Thyroid gland (tissue), 4 donors: ENCODE measurements around the gene IL24. TPM values are rescaled to one million over a fixed set of nuclear protein-coding genes. Genes with fewer than 3 reads are reported as not detected.

ENCODE experiments used
- DNase-seq, 2 donors: peaks; one replicate each; pipeline ENCODE4 v3.0.0-alpha.2; 2019
- H3K27ac ChIP-seq, 3 donors: fragments of 200-600 bp; sonication (generic); 1 replicate in 2 of 3; 2 replicates in 1 of 3; pipeline ENCODE4 v1.5.1; 2016 to 2019; ENCODE audit warnings: mild to moderate bottlenecking in 1 of 3, moderate library complexity in 1 of 3
- H3K27me3 ChIP-seq: fragments of 200-600 bp; sonication (generic); one replicate; pipeline ENCODE4 v1.5.1; 2019
- H3K36me3 ChIP-seq, 2 donors: fragments of 200-600 bp; sonication (generic); one replicate each; pipeline ENCODE4 v1.5.1; 2016 to 2019
- H3K4me1 ChIP-seq, 2 donors: fragments of 200-600 bp; sonication (generic); one replicate each; pipeline ENCODE4 v1.5.1; 2017 to 2019
- H3K4me3 ChIP-seq, 3 donors: fragments of 200-600 bp; sonication (generic); replicated peaks in 1 of 3; 1 replicate in 2 of 3; 2 replicates in 1 of 3; pipeline ENCODE4 v1.5.1; 2016; ENCODE audit warnings: mild to moderate bottlenecking in 1 of 3
- H3K9me3 ChIP-seq: fragments of 200-600 bp; sonication (generic); one replicate; pipeline ENCODE4 v1.5.1; 2017
- POLR2A ChIP-seq, 2 donors: fragments of 450-650 bp; IDR thresholded peaks; one replicate each; pipeline ENCODE4 v1.6.1; 2017; ENCODE audit warnings: antibody characterized with exemption in 2 of 2, mild to moderate bottlenecking in 2 of 2, moderate library complexity in 1 of 2
- WGBS, 2 donors: methylation state at CpG; one replicate each; pipeline ENCODE4 v1.1.5; 2017; 5-methylcytosine and 5-hydroxymethylcytosine counted together
- intact Hi-C: fragments of 100-400 bp; cut with DNase I; formaldehyde crosslinking; loops from one replicate; pipeline ENCODE4 v1.15.1; 2023
- total RNA-seq, 4 donors: library from RNA; depleted of rRNA; stranded (reverse); fragments of >200 nt; gene quantifications; one replicate each; pipeline ENCODE4 v1.2.3, GENCODE V29; 2016
- TF ChIP-seq, protein P1 (sequence below), 6 experiments: fragments of 200-600 bp in 3 of 6; fragments of 450-650 bp in 3 of 6; sonication (generic) in 3 of 6; IDR thresholded peaks; one replicate each; pipeline ENCODE4 v1.5.1; 2016 to 2019; ENCODE audit warnings: antibody characterized with exemption in 6 of 6, mild to moderate bottlenecking in 2 of 6, inconsistent platforms in 1 of 6, moderate library complexity in 1 of 6

Gene IL24
- total RNA-seq, 4 donors from 2014 or later: not detected

DNA sequence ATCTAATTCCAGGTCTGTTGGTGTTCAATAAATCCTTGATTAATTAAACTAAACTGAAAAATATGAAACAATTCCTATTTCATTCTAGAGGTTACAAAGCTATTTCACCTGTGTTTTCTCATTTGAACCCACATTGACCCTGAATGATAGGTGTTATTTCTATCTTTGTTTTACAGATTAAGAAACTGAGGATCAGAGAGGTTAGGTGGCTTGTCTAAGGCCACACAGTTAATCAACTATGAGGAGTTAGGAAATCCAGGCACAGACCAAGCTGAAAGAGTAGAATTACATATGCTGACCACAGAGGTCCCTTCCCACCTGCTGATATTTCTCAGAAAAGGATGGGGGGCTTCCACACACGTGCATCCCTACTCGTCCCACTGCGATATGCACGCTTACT is 48.5 kb downstream of the IL24 start:
- H3K27ac ChIP-seq: no peak overlapping the region
- H3K27me3 ChIP-seq: no peaks in the 10 kb centered on the region
- no peak for DNase-seq
- H3K36me3 ChIP-seq: no peaks in the 10 kb centered on the region
- no peak overlapping the region for H3K4me3 ChIP-seq
- WGBS, 2 donors: 87 to 90% methylated on average over 4 of the region's 4 CpGs
- TF ChIP-seq, protein P1, sequence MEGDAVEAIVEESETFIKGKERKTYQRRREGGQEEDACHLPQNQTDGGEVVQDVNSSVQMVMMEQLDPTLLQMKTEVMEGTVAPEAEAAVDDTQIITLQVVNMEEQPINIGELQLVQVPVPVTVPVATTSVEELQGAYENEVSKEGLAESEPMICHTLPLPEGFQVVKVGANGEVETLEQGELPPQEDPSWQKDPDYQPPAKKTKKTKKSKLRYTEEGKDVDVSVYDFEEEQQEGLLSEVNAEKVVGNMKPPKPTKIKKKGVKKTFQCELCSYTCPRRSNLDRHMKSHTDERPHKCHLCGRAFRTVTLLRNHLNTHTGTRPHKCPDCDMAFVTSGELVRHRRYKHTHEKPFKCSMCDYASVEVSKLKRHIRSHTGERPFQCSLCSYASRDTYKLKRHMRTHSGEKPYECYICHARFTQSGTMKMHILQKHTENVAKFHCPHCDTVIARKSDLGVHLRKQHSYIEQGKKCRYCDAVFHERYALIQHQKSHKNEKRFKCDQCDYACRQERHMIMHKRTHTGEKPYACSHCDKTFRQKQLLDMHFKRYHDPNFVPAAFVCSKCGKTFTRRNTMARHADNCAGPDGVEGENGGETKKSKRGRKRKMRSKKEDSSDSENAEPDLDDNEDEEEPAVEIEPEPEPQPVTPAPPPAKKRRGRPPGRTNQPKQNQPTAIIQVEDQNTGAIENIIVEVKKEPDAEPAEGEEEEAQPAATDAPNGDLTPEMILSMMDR (IDR thresholded peaks at IDR 0.05): no peak
- TF ChIP-seq POLR2A (IDR thresholded peaks at IDR 0.05): no peak
- no peaks in the 10 kb centered on the region for H3K4me1 ChIP-seq
- intact Hi-C loops: no loop called here
- no peaks in the 10 kb centered on the region for H3K9me3 ChIP-seq

DNA sequence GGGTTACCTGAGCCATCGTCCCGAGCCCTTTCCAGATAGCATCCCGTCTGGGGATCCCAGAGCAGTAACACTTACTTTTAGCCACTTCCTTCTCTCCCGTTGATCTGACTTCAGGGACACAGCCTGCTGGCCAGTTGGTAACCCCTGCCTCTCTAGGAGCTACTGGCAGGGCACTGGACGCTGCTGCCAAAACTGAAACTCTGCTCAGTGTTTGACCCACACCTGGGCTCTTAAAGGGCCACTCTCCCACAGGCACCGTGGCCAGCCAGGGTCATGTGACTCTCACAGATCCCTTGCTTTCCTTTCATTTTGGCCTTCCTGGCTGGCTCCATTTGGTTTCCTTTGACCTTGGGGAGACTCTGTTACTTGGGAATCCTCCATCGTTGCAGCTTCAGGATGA is 49.0 kb downstream of the IL24 start, which contains the start of gene PIGR:
TSS of gene PIGR (minus strand) at position 206 of the 400 bp plus-strand sequence. CDS start 5,935 bp downstream, outside the sequence.
- Histone ChIP-seq H3K36me3 (no peaks in the 10 kb centered on the region), H3K4me3 (no peak within 1 kb of the TSS), H3K27ac (no peak within 1 kb of the TSS), H3K4me1 (no peaks in the 10 kb centered on the region), H3K9me3 (no peaks in the 10 kb centered on the region), H3K27me3 (no peaks in the 10 kb centered on the region)
- 47% methylated on average over 7 of the region's 7 CpGs for WGBS, 2 donors
- intact Hi-C loops: no loop called here
- DNase-seq: peak; percentile 40 to 54
- TF ChIP-seq, protein P1 (IDR thresholded peaks at IDR 0.05): no peak
- TF ChIP-seq POLR2A (IDR thresholded peaks at IDR 0.05): no peak

DNA sequence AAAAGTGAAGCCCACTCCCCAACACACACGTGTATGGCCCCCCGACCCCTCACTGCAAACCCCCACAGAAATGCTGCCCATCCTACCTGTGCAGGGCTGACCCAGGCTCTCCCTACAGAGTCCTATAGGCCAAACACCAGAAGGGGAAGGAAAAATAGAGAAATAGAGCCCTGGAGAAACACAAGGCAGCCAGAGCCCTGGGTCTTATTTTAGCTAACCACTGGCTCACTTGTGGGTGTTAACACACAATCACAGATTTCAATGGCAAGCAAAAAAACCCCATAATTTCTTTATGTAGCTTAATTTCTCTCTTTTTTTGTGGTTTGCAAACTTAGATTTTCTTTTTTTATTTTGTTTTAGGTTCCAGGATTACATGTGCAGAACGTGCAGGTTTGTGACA is 50.0 kb downstream of the IL24 start:
- no peak for TF ChIP-seq POLR2A (IDR thresholded peaks at IDR 0.05)
- TF ChIP-seq, protein P1 (IDR thresholded peaks at IDR 0.05): no peak

DNA sequence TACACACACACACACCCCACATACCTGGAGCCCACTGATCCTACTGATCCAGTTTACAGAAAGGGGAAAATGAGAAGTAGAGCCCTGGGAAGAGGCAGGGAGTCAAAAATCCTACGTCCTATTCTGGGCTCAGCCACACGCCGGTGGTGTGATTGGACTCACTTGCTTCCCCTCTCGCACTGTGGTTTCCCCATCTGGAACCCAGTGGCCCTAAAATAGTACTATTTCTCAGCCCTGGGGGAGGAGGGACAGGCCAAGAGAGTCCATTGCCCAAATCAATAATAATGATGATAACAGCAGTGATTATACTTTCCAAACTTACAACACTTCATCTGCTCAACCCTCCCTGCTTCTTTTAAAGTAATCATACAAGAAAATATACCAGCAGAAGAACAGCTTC is 52.0 kb downstream of the IL24 start:
- no peak for DNase-seq
- WGBS, 2 donors: 96% methylated on average over 4 of the region's 4 CpGs
- peaks cover 0 to 11% of the 10 kb centered on the region in 2 donors for H3K4me1 ChIP-seq
- no peak overlapping the region for H3K4me3 ChIP-seq
- intact Hi-C loops: no loop called here
- H3K9me3 ChIP-seq: no peaks in the 10 kb centered on the region
- no peaks in the 10 kb centered on the region for H3K36me3 ChIP-seq
- H3K27ac ChIP-seq: no peak overlapping the region
- no peaks in the 10 kb centered on the region for H3K27me3 ChIP-seq
- no peak for TF ChIP-seq POLR2A (IDR thresholded peaks at IDR 0.05)
- TF ChIP-seq, protein P1 (IDR thresholded peaks at IDR 0.05): no peak

More for the DNA sequence above, 50.0 kb downstream of the IL24 start:
- no peak overlapping the region for H3K4me3 ChIP-seq
- H3K4me1 ChIP-seq: peaks cover 0 to 7% of the 10 kb centered on the region in 2 donors
- WGBS, 2 donors: 90 to 92% methylated on average over 3 of the region's 3 CpGs
- no peak for DNase-seq
- no peaks in the 10 kb centered on the region for H3K27me3 ChIP-seq
- H3K36me3 ChIP-seq: no peaks in the 10 kb centered on the region
- intact Hi-C loops: no loop called here
- no peak overlapping the region for H3K27ac ChIP-seq
- no peaks in the 10 kb centered on the region for H3K9me3 ChIP-seq

DNA sequence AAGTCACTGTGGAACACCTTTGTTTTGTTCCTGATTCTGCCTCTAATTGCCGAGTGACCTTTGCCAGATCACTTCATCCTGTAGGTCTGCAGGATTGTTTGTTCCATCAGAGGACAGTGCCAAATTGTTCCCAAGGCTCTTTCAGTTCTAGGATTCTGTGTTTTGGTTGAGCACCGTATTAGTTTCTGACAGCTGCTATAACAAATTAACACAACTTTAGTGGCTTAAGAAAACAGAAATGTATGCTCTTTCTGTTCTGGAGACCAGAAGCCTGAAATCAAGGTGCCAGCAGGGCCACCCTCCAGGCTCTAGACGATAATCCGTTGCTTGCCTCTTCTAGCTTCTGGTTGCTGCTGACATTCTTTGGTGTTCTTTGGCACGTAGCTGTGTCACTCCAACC is 52.4 kb downstream of the IL24 start:
- 90 to 97% methylated on average over 5 of the region's 5 CpGs for WGBS, 2 donors
- DNase-seq: no peak
- TF ChIP-seq, protein P1 (IDR thresholded peaks at IDR 0.05): no peak
- TF ChIP-seq POLR2A (IDR thresholded peaks at IDR 0.05): no peak
- H3K9me3 ChIP-seq: no peaks in the 10 kb centered on the region
- intact Hi-C loops: no loop called here
- H3K27ac ChIP-seq: no peak overlapping the region
- H3K4me1 ChIP-seq: peaks cover 0 to 11% of the 10 kb centered on the region in 2 donors
- no peaks in the 10 kb centered on the region for H3K36me3 ChIP-seq
- H3K27me3 ChIP-seq: no peaks in the 10 kb centered on the region
- H3K4me3 ChIP-seq: no peak overlapping the region
